ENCODE results near the gene ASAP3.
"Not testable (repeated sequence)": the region's sequence is repeated elsewhere in the genome, so short reads cannot be mapped to it uniquely, and the experiment has no call there.

The ASAP3 gene

DNA sequence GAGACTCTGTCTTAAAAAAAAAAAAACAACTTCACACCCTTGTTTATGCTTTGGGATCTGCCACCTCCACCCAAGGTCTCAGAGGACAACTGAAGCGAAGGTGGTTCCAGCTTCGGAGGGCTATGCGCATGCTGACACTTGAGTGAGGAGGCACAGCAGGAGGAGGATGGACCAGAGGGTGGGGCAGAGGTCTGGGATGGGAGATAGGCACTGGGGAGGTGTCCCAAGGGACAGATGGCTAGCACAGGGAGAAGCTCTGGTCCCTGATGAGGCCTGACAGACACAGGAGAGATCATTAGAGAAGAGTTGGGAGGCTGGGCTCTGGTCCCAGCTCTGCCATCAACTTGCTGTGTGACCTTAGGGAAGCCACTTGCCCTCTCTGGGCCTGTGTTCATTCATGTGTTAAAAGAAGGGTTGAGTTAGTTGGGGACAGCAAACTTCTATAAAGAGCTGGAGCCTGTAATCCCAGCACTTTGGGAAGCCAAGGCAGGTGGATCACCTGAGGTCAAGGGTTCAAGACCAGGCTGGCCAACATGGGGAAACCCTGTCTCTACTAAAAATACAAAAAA, 30.2 kb upstream of the ASAP3 start:
- DNase-seq (ENCODE audit: low spot score) = no peak

DNA sequence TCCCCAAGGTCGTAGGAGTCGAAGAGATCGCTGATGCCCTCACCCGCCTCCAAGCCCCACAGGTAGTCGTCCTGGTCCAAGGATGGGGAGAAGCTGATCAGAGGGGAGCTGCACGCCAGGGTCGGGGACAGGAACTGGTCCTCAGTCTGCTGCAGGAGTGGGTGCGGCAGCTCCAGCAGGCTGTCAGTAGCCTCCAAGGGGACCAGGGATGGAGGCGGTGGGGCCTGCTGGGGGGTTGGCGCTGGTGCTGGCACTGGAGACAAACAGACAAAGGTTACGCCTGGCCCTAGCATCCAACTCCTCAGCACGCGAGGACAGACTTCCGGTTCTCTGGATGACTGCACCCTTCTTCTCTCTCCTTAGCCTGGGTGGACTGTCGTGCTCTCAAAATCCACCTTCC, 25.9 kb upstream of the ASAP3 start:
- DNase-seq (ENCODE audit: low spot score) = no peak

DNA sequence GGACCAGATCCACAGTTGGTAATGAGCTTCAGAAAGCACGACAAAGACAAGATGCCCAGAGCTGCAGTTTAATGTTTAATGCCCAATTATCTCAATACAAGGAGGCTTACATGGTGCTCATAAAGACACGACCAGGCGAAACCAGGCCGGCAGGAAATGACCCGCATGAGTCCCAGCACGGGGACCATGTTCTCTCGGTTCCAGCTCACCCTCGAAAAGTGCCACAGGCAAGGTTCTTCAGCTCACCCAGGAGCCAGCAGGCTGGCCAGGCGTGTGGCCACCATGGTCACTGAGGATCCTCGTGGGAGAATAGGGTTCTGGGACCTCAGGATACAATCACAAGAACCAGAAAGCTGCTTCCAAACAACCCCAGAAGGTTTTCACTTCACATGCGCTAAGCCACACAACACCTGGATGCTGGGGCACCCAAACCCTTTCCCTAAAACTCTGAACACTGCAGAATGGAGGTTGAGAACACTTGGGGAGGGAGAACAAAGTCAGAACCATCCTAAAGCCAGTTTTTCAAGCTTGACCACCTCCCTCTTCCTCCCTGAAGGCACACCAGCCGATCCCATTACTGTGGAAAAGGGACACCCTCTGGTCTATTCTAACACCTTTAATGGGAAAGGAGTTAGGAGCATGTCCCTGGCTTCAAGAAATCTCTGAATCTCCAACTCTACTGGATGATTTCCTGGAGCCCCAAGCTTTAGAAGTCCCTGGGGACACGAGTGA, 22.6 kb upstream of the ASAP3 start:
- DNase-seq (ENCODE audit: low spot score) = no peak

DNA sequence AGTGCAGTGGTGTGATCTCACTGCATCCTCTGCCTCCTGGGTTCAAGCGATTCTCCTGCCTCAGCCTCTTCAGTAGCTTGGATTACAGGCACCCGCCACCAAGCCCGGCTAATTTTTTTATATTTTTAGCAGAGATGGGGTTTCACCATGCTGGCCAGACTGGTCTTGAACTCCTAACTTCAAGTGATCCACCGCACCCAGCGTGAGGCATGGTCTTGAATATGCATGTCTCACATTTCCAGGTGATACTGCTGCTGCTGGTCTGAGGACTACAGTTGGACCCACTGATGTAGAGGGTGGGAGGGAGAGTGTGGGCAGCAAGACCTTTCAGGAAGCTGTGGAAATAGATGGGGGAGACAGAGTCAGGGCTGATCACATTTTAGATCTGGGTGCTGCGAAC, 21.9 kb upstream of the ASAP3 start:
- no peak for DNase-seq (ENCODE audit: low spot score)

DNA sequence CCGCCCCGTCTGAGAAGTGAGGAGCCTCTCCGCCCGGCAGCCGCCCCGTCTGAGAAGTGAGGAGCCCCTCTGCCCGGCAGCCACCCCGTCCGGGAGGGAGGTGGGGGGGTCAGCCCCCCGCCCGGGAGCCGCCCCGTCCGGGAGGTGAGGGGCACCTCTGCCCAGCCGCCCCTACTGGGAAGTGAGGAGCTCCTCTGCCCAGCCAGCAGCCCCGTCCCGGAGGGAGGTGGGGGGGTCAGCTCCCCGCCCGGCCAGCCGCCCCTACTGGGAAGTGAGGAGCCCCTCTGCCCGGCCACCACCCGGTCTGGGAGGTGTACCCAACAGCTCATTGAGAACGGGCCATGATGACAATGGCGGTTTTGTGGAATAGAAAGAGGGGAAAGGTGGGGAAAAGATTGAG, 20.2 kb upstream of the ASAP3 start:
- not testable (repeated sequence) for DNase-seq (ENCODE audit: low spot score)

DNA sequence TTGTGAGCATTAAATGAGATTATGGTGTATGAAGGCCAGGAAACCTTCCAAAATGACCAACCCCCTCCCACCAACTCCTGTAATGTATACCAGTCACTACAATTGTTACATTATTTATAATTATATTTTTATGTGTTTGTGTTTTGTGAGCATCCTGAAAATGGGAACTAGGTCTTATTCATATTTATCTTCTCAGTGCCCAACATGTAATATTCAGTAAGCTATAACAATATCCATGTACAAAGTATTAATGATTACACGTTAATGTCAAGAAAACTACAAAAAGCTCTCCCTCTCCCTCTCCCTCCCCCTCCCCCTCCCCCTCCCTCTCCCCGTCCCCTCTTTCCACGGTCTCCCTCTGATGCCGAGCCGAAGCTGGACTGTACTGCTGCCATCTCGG, 19.0 kb upstream of the ASAP3 start:
- no peak for DNase-seq (ENCODE audit: low spot score)

DNA sequence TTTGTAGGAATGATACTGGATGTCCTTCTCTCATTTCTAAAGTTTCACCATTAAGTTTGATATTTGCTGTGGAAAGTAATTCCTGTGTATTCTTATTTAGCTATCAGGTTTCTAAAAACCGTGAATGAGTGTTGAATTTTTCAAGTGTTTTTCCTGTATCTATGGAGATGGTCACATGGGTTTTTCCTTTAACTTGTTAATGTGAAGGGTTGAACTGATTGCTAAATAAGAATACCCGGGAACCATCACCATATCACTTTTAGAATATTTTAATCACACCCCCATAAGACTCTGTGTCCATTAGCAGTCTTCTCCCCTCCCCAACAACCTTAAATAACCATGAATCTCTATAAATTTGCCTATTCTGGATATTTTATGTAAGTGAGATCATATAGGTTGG, 16.5 kb upstream of the ASAP3 start:
- DNase-seq (ENCODE audit: low spot score) = no peak

DNA sequence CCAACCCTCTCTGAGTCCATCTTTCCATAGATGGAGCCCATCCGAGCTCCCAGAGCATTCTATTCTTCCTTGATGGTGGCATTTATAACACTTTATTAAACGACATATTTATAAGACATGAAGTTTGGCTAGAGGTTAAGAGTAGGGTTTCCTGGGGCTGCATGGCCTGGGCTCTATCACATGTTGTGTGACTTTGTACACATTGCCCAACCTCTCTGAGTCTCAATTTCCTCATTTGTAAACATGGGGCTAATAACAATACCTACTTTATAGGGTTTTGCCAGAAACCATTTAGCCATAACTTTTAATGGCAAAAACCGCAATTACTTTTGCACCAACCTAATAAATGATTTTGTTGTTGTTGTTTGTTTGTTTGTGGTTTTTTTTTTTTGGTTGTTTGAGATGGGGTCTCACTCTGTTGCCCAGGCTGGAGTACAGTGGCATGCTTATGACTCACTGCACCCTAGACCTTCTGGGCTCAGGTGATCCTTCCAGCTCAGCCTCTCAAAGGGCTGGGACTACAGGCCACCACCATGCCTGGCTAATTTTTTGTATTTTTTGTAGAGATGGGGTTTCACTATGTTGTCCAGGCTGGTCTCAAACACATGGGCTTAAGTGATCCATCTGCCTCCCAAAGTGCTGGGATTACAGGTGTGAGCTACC, 13.9 kb upstream of the ASAP3 start:
- no peak for DNase-seq (ENCODE audit: low spot score)

DNA sequence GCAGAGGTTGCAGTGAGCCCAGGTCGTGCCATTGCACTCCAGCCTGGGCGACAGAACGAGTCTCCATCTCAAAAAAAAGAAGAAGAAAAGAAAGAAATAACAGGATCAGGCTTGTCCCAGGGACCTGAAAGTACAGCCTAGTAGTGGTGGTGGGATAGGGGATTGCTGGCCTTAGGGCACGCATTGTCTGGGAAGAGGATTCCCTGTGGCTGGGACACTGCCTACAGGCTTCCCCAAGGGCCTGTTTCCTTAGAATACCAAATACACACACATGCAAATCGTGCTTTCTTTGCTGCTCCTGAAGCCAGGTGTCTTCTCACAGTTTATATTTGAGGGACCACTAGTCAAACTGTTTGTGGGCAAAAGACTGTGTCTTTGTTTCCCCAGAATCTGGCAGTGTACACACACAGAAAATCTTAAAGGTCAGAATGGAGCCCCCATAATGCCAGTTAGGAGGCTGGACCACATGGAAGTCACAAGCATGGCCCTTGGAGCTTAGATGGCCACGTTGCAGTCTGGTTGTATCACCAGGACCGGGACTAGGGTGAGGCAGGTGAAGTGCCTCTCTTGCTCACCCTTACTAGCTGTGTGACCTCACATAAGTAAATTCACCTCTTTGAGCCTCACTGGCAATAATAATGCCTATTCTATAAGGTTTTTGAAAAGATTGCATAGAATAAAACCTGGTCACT, 12.7 kb upstream of the ASAP3 start:
- DNase-seq (ENCODE audit: low spot score) = no peak

DNA sequence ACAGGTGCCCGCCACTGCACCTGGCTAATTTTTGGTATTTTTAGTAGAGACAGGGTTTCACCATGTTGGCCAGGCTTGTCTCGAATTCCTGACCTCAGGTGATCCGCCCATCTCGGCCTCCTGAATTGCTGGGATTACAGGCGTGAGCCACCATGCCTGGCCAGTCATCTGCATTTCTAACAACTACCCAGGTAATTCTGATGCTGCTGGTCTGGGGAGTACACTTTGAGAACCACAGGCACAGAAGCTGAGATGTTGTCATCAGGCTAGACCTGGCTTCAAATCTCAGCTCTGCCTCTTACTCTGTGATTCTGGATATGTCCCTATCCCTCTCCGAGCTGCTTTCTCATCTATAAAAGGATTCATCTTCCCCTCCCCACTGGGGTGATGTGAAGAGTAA, 10.9 kb upstream of the ASAP3 start:
- not testable (repeated sequence) for DNase-seq (ENCODE audit: low spot score)

DNA sequence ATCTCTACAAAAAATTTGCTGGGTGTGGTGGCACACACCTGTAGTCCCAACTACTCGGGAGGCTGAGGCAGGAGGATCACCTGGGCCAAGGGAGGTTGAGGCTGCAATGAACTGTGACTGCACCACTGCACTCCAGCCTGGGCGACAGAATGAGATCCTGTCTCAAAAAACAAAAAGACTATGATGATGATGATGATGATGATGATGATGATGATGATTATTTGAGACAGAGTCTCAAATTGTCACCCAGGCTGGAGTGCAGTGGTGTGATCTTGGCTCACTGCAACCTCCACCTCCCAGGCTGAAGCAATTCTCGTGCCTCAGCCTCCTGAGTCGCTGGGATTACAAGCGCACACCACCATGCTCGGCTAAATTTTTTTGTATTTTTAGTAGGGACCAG, 8.8 kb upstream of the ASAP3 start:
- not testable (repeated sequence) for DNase-seq (ENCODE audit: low spot score)

DNA sequence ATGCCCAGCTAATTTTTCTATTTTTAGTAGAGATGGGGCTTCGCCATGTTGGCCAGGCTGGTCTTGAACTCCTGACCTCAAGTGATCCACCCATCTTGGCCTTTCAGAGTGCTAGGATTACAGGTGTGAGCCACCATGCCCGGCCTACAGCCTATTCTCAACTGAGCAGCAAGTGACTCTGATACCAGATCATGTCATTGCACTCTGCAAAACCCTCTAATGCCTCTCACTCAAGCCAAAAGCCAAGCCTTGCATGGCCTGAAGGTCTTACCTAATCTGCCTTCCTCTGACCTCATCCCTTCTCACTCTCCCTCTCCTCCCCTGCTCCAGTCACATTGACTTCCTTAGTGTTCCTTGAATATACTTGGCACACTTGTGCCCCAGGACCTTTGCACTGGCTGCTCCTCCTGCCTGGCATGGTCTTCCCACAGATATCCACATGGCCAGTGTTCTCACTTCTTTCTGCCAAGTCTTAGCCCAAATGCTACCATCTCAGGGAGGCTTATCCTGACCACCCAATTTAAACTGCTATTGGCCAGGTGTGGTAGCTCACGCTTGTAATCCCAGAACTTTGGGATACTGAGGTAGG, 8.2 kb upstream of the ASAP3 start:
- DNase-seq (ENCODE audit: low spot score) = no peak

DNA sequence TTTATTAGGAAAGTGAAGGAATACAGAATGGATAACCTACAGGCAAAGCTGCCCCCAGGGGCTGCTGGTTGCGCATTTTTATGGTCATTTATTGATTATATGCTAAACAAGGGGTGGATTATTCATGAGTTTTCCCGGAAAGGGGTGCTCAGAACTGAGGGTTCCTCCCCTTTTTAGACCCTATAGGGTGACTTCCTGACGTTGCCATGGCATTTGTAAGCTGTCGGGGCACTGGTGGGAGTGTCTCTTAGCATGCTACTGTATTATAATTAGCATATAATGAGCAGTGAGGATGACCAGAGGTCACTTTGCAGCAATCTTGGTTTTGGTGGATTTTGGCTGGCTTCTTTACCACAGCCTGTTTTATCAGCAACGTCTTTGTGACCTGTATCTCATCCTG, 5.9 kb upstream of the ASAP3 start:
- no peak for DNase-seq (ENCODE audit: low spot score)

DNA sequence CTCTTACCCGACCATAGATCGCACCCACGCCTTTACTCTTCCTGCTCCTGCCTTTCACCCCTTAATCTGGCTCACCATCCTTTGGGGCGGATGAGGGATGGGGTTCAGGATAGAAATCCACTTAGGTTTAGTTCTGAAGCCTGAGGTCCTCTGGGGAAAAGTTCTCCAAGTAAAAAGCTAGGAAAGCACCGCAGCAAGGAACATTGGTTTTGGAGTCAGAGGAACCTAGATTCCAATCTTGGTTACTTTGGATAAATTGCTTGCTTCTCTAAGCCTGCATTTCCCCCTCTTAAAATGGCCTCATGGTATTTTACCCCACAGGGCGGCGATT, 988 bp upstream of the ASAP3 start:
- DNase-seq (ENCODE audit: low spot score) = no peak

DNA sequence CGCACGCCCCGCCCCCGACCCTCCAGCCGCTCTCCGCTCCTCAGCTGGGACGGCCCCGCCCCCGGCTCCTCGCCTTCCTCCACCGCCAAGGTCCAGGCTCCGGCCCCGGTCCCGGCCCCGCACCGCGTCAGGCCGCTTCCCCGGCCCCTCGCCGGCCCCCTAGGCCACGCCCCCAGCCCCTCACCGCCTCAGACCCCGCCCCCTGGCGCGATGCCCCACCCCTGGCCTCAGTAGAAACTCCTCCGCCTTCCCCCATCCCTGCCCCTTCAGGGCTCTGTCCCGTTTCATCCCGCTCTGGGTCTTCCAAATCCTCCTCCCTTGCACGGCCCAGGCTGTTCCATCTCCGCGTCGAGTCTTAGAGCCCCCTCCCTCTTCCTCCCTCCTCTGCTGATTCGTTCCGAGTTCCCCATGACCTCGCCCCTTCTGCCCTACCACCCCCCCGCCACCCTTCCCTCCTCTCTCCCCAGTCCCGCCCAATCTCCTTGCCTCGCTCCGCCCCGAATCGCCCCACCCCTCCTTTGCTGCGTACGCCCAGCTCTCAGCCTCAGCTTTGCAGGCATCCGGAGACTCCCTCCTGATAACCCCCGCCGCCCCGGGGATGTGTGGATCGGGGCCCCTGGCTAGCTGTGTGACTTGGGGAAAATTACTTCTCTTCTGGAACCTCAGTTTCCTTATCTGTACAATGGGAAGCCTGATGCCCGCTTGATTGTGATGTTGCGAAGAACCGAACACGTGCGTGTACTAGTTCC, 448 bp upstream of the ASAP3 start:
- peak; percentile 68 for DNase-seq (ENCODE audit: low spot score)

DNA sequence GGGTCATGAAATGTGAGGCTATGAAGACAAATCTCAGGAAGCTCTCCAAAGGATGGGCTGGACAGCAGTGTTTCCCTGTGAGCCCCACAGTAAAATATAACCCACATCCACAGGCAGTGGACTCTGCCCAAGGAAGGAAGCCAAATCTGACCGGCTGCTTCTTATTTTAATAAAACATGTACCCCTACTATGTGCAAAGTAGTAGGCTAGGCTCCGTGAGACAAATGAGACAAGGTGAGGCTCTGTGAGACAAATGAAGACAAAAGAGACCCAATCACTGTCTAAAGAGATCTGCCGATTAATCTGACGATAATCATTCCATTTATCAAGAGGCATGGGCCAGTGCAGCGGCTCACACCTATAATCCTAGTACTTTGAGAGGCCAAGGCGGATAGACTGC, 2.1 kb downstream of the ASAP3 start:
- DNase-seq (ENCODE audit: low spot score) = no peak

DNA sequence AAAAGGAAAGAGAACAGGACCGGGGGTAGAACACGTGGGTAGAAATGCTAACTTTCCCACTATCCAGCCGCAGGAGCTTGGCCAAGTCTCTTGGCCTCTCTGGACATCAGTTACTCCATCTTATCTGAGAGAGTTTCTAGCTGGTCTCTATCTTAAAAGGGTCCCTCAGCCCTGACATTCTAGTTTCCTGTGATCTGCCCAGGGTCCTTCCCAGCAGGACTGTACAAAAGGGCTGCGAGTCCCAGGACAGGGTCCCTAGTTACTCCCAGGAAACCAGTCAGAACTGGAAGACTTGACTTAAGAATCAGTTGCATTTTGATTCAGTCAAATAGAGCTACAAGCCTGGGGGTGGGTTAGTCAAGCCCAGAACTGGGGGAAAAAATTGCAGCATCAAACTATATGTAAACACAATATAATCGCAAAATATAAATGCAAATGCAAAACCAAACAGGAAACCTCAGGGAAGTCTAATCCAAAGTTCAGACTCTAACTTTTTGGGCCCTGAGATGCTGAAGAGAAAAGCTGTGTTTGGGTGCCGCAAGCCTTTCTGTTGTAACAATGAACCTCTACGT, 2.9 kb downstream of the ASAP3 start:
- DNase-seq (ENCODE audit: low spot score) = no peak

DNA sequence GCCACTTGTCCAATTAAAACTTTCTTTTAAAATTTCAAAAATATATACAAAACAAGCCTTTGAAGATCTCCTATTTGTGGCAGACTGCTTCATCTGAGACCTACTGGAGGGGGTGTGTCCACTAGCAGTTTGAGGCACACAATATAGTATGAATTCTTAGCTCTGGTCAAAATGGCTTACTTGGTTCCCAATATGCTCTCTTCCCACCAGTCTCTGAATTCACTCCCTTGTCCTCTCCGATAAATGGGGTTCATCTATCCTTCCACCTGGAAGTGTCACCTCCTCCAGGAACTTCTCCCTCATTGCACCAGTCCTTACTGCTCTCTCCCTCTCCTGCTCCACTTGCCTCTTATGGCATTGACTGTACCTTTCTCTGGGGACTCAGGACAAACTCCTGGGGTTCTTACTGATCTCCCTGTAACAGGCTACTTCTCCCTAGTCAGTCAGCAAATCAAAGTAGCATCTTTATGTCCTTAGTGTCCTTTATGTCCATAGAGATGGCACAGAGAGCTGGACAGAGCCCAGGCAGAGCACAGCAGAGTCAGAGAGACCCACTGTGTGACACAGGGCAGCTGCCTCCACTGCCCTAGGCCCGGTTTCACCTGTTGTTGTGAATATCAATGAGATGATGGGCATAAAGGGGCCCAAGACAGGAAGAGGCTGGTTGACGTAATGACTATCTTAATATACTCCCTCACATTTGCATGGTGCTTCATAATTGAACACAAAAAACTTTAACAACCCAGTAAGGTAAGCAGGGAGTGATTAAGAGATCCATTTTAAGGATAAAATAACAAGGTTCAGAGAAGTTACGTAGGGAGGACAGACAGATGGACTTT, 3.6 kb downstream of the ASAP3 start:
- DNase-seq (ENCODE audit: low spot score) = no peak

DNA sequence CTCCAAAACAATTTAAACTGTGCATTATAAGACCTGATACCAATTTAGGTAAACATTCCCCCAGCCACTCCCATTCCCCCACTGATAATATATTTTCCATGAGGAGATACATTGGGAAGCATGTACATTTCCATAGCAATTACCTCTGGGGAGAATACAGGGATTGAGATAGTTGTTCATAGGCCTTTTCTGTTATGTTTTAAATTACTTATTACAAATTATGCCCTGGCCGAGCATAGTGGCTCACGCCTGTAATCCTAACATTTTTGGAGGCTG, 4.4 kb downstream of the ASAP3 start:
- DNase-seq (ENCODE audit: low spot score) = no peak

DNA sequence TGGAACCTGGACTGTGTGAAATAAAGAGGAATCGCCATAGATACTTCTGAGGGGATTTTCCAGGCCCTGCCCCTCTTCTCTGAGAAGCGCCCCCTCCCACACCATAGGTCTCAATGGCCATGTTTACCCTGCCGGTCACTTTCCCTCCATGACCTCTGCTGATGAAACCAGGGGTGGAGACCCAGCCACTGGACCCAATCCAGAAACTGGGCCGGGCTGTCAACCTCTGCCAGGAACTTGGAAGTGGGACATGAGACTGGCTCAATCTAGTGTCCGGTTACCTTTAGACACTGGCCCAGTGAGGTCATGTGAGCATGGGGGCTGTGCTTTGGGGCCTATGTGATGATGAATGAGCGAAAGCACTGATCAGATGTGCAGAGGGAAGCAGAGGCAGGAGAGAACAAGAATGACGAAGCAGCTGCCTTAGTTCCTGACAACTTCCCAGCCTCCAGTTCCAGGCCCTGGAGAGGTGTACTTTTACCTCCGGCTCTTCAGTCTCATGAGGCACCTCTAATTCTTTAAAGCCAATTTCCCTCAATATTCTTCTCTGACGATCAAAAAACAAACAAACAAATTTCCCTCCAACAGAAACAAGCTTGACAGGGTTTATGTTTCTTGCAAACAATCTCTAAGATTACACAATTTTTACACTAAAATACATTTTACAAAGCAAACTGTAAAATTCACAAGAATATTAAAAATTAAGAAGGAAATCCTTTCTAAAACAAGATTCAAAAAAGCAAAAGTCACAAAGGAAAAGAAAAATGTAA, 4.9 kb downstream of the ASAP3 start:
- no peak for DNase-seq (ENCODE audit: low spot score)

All from SW480 (cell line).